Measurements from ENCODE around the gene SH3RF1. TPM values are rescaled to one million over a fixed set of nuclear protein-coding genes. Genes with fewer than 3 reads are reported as not detected.

SH3RF1 gene
- total and polyA plus RNA-seq, 2 of the 8 experiments (the other 6 are each of a cell fraction or from before 2014, with no cell fraction given), result 6.9 to 15.1 TPM

DNA sequence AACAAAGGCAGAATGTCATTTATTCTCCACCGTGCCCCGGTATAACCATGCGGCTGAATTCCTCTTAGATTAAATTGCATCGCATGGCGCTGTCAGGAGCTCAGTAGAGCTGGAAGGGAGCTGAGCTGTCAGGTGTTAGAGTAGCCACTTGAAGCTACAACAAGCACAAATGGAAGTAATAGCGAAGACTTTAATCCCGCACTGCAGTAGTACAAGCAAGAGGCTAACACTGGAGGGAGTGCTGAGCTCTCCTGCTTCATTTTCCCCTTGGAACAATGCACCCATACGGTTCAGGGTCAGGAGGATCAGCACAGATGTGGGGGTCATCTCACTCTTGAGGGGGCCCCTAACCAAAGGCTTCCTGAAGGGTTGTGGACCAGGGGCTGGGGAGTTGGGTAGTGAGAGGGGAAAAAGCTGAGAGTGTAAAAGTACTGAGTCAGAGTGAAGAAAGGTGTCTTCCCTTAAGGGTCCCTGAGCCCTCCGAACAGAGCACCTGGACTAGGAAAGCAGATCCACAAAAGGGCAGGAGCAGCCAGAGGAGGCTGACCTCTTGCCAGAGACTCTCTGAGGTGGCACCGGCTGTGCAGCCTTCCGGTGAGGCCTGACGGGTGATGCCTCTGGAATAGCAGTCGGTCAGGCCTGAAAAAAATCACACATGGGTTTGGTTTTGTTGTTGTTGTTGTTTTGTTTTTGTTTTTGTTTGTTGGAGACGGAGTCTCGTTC lies 224.7 kb downstream of the SH3RF1 start (continued):
- no peak for TF ChIP-seq HDAC2 (IDR thresholded peaks at IDR 0.05; ENCODE audit: borderline replicate concordance in 1 of 2, low read depth in 2 of 2, low read length in 2 of 2)
